GM18526 (cell line): ENCODE measurements around the gene UNC13A.

Source experiments
- POLR2A ChIP-seq: IDR thresholded peaks from 3 replicates; pipeline ENCODE4 v1.6.1; 2011; ENCODE audit not compliant: insufficient read length; ENCODE audit errors: extremely low read depth

The UNC13A gene

DNA sequence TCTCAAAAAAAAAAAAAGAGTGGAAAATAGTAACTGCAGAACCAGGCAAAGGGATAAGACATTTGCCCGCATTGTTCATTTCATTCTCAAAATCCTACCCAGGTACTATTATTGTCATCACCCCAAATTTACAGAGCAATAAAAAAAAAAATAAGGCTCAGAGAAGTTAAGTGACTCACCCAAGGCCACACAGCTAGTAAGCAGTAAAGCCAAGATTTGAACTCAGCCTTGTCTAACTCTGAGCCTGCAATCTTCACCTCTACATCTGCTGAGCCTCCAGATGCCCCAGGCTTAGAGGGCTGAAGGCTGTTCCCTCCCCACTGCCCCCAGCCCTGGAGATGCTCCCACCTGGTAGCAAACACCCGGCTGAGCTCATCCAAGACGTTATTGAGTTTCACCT is 61.0 kb downstream of the UNC13A start:
- TF ChIP-seq POLR2A = no peak

DNA sequence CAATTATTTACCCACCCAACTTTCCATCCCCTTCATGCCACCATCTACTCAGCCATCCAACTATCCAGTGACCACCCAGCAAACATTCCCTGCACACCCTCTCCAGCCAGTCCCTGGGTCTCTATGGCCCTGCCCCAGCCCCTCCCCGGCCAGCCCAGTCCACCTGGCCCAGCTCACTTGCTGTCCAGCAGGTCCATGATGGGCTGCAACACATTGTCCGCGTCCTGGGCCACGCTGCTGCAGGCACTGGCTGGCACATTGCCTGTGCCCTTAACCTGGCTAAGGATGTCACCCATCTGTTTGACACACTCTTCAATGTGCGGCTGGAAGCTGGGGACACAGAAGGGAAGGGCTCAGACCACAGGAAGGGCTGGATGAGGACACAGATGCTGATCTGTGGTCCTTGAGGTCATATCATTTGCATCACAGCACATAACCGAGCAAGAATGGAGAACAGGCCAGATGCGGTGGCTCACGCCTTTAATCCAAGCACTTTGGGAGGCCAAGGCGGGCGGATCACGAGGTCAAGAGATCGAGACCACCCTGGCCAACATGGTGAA is 61.6 kb downstream of the UNC13A start:
- TF ChIP-seq POLR2A = no peak

DNA sequence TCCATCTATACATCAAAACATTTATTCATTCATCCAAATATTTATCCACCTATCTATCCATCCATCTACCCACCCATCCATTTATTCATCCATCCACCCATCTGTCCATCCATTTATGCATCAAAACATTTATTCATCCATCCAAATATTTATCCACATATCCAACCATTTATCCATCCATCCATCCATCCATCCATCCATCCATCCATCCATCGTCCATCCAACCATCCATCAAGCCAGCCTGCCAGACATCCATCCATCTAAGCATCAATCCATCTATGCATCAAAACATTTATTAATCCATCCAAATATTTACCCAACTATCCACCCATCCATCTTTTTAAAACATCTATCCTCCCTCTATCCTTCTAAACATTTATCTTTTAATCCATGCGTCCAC is 62.2 kb downstream of the UNC13A start:
- TF ChIP-seq POLR2A = no peak

DNA sequence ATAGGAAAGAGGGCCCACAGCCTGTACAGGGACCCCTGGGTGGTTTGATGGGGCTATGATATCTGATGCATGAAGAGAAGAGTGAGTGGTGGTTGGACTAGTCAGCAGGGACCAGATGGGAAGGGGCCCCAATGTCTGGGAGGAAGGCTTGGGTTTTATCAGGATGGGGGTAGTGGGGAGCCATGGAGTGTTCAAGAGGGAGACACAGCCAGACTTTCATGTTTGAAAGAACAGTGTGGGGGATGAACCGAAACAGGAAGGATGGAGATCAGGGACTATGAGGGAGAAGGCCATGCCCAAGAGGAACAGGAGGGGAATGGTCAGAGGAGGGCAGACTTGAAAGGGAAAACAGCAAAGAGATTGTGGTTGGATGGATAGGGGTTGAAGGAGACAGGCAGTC is 63.1 kb downstream of the UNC13A start:
- no peak for TF ChIP-seq POLR2A

DNA sequence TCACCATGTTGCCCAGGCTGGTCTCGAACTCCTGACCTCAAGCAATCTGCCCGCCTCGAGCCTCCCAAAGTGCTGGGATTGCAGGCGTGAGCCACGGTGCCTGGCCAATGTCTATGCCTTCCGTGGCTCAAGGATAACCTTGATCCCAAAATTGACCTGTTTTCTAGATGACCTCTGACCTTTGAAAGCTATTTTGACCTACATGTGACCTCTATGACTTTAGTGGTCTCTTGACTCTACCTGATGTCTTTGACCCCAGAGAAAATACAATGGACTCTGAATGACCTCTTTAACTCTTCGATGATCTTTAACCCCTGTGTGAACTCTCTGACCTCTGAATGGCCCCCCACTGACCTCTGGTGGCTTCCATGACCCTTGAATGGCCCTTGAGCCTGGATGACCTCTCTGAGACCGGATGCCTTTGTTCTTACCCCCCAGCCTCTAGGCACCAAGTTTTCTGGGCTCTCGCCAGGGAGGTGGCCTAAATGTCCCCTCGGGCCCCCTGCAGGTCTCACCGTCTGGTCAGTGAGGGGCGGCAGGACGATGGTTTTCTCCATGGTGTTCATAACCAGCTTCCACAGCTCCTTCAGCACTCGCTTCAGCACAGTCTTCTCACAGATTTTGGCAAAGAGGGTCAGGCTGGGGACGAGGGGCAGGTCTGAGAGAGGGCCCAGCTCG is 63.7 kb downstream of the UNC13A start:
- no peak for TF ChIP-seq POLR2A

DNA sequence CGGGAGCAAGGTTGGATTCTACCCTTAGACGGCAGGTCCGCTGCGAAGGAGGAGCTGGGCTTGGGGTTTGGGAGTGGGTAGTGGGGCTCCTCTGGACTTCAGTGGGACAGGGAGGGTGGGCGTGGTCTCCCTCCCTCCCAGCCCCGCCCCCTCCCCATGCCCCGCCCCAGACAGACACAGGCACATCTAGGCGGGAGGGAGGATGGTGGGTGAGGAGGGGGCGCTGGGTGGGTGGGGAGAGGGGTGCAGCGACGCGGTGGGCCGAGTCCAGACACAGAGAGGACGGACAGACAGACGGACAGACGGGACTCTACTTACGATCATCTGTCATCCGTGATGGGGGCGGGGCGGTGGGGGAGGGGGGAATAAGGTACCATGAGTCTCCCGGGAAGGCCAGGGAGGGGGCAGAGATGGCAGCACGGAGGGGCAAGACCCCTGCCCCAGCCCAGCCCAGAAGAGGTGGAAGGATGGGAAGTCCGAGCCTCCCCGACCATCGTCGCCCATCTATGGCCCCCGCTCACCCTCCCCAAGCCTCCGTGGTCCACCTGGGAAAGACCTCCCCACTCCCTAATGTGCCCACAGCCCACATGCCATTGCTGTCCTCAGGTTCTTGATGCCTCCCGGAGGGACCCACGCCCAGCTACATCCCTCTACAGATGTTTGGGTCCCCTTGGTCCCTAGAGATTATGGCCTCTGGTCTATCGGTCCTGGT is 64.8 kb downstream of the UNC13A start:
- TF ChIP-seq POLR2A = no peak

DNA sequence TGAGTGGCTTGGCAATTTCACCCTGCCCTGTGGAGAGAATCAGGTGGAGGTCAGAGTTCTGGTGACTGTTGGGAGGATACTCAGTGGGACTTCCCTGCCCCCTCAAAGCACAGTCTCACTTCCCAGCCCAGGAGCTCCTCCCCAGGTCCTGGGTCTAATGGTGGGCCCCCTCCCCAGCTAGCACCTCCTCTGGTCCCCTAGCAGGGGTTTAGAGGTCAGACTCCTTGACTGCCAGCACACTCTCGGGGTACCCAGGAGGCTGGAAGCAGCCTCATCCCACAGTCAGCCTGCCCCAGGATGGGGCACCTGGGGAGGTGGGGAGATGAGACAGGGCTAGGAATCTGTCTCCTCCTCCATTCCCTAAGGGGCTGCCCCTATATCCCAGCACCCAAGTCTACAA is 67.5 kb downstream of the UNC13A start:
- no peak for TF ChIP-seq POLR2A

DNA sequence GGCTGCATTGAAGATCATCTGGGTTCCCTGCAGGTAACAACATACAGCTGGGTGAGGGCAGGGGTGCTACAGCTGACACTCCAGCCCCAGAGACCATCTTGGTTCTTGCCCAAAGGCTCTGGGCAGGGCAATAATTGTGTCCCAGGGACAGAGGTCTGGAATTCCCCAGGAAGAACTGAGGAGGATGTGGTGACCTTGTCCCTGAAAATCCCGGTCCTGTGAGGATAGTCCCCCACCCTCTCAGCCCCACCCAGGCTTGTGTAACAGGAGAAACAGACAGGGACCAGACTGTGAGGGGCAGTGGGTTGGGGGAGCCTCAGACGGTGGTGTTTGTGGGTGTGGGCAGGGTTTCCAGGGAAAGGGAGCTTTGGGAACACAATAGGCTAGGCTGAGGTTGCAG is 69.2 kb downstream of the UNC13A start:
- TF ChIP-seq POLR2A = no peak

DNA sequence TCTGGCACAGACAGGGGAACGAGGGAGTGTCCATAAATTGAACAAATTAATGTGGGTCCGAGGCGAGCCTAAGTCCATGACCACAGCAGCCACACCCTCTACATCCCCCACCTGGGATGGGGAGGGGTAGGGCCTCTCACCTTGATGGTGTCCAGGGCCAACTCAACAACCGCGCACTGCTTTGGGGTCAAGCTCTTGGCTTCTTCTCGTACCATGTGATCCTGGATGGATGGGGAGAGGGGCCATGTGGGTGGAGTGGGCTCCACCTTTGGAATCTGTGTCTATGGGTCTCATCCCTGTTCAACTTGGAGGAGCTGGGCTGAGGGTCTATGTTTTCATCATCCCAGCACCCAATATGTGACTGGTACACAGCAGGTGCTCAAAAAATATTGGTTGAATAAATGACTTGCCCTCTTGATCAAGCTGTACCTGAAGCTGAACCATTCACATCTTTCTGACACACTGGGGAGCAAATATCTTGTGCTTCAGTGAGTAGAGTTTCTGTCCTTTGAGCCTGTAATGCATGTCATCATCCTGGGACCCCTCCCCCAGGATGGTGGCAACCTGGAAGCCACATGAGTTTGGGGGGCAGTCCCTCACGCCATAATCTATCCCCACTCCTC is 69.8 kb downstream of the UNC13A start:
- no peak for TF ChIP-seq POLR2A

DNA sequence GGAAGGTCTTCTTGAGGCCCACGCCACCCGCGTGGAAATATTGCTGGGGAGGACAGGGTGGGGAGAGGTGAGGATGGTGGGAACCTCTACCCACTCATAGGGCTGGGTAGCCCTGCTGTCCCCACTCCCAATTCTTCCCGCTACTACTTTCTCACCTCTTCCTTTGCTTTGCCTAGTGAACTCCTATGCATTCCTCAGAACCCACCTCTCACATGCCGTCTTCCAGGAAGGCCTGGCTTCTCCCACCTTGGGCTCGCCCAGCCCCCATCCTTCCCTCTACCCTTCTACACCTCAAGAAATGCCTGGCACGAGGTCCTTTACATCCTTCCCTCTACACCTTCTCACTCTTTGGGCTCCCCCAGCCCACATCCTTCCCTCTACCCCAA is 70.4 kb downstream of the UNC13A start:
- TF ChIP-seq POLR2A = no peak

DNA sequence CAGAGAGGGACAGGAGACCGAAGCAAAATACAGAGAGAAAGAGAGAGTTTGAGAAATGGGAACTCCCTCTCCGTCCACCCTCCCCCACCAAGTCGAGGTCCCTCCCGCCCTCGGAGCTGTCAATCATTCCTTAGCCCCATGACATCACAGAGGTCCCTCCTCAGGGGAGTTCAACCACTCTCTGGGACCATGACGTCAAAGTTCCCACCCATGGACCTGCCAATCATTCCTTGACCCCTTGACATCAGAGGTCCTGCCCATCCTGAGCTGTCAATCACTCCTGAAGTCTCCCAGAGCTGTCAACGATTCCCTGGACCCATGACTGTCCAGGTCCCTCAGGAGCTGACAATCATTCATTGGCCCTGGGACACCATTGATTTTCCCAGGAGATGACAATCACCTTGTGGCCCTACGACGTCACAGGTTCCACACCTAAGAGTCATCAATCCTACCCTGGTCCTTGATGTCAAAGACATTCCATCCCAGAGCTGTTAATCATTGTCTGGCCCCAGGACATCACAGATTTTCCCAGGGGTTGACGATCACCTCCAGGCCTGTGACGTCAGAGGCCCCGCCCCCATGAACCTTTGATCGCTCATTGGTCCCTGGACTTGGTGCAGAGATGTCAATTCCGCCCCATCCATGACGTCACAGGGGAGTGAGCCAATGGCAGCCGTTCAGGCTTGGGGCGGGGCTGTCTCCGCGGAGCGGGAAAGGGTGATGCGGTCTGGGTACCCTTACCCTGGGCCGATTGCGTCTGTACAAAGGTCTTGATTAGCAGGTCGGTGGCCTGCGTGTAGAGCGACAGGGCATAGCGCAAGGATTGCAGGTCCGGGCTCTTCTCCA is 71.0 kb downstream of the UNC13A start:
- no peak for TF ChIP-seq POLR2A

DNA sequence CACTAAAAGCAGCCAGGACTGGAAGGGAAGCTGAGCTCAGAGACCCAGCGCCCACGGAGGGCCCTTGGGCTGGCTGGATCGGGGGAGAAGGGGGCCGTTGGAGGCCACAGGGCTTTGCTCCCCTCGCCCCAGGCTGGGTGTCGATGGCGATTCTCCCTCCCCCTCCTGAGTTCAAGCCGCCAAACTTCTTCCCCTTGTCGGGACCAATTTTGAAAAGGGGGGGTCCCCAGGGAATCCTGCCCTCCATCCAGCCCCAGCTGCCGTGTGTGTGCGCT is 71.5 kb downstream of the UNC13A start:
- no peak for TF ChIP-seq POLR2A

DNA sequence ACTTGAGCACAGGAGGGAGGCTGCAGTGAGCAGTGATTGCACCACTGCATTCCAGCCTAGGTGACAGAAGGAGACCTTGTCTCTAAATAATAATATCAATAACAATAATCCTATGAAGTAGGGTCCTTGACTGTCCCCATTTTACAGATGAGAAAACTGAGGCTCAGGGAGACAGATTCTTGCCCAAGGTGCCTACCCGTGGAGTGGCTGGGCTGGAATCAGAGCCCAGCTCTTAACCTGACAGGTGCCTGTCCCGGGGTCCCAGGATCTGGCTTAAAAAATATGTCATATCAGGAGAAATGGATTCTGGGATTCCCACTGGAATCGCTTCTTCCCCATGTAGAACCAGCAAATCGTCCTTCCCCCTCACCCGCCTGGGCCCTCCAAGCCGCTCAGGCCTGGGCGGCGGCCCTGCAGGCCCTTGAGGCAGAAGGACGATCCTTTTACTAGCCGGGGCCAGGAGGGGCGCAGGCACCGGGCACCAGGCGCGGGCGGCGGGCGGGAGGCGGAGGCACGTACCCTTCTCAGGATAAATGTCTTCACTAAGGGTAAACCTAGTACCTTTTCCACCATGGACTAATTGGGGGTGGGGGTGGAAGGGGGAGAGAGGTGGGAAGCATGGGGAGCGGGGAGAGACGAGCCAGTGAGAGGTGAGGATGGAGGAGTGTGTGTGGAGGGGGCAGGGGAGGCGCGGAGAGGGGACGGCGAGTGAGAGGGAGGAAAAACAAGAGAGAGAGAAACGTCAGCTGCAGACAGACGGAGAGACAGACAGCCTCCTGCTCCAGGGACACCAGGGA is 72.1 kb downstream of the UNC13A start:
- TF ChIP-seq POLR2A = no peak

DNA sequence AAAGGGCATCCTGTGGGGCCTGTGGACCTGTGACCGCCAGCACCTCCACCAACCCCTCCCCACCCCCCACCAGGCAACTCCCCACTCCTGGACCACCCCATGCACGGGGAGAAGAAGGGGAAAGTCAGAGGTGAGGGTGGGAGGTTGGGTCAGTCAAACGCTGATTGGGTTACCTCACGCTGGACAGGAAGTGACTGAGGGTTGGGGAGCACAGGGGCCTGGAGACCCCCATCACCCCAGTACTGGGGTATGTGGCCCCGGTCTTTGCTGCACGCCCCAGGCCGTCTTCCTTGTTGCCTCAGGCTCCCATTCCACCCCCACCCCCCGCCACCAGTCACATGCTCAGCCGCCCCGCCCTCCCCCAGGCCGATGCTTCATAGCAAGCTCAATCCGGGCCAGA is 73.7 kb downstream of the UNC13A start:
- no peak for TF ChIP-seq POLR2A
